ENCODE measurements around the gene RAB5A.
"Not testable (repeated sequence)": the region's sequence is repeated elsewhere in the genome, so short reads cannot be mapped to it uniquely, and the experiment has no call there.

Gene RAB5A, protein sequence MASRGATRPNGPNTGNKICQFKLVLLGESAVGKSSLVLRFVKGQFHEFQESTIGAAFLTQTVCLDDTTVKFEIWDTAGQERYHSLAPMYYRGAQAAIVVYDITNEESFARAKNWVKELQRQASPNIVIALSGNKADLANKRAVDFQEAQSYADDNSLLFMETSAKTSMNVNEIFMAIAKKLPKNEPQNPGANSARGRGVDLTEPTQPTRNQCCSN

GRCh38 chr3:19946832-19947548, at the start of gene RAB5A:
TSS of gene RAB5A (plus strand) at chr3:19947097. CDS start at chr3:19950899, 3,802 bp downstream.
- DNase-seq (ENCODE audit: low spot score), result peak; percentile 93

- no peak for DNase-seq (ENCODE audit: low spot score)
Observed at GRCh38 chr3:19898721-19899120, 48.2 kb upstream of the RAB5A start.

- no peak for DNase-seq (ENCODE audit: low spot score)
Observed at GRCh38 chr3:19899264-19899663, 47.6 kb upstream of the RAB5A start.

DNA sequence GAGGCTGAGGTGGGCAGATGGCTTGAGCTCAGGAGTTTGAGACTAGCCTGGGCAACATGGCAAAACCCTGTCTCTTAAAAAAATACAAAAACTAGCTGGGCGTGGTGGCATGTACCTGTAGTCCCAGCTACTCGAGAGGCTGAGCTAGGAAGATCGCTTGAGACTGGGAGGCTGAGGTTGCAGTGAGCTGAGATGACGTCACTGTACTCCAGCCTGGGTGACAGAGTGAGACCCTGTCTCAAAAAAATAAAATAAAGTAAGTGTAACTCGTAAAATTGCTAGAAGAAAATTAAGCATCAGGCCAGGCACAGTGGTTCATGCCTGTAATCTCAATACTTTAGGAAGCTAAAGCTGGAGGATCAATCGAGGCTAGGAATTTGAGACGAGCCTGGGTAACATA, 47.1 kb upstream of the RAB5A start:
- not testable (repeated sequence) for DNase-seq (ENCODE audit: low spot score)

DNA sequence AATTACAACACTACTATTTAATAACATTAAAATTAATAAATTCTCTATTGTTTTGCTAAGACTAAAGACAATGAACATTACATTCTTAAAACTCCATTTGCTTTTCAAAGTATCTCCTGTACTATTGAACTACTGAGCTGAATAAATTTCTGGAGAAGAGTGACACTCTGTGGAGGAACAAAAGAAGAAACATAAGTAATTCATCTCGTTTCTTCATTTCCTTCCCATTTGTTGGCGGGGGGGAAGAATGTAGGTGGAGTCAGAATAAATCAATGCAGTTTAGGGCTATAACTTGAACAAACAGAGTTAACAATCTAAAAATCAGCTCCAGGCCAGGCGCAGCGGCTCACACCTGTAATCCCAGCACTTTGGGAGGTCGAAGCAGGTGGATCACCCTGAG, 45.6 kb upstream of the RAB5A start:
- no peak for DNase-seq (ENCODE audit: low spot score)

- no peak for DNase-seq (ENCODE audit: low spot score)
Observed at GRCh38 chr3:19901918-19902317, 45.0 kb upstream of the RAB5A start.

GRCh38 chr3:19903649-19904048, 43.2 kb upstream of the RAB5A start:
- no peak for DNase-seq (ENCODE audit: low spot score)

DNA sequence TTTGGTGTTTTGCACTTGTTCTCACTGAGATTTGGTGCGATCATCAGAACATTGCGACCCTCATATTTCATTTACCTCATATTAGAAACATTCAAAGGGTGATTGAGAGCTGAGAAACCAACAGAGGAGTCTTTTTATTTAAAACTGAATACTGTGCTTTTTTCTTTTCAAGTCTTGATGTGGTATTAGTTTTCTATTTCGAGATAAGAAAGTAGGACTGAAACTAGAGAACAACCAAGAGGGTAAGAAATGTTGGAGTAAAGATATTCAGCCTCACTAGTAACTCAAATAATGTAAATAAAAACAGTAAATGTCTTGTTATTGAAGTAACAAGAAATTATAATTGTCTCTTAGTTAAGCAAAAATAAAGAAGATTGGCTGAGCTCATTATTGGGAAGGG, 39.4 kb upstream of the RAB5A start:
- DNase-seq (ENCODE audit: low spot score), result no peak

- no peak for DNase-seq (ENCODE audit: low spot score)
Observed at GRCh38 chr3:19911452-19911851, 35.4 kb upstream of the RAB5A start.

GRCh38 chr3:19917167-19917566, 29.7 kb upstream of the RAB5A start:
- no peak for DNase-seq (ENCODE audit: low spot score)

- no peak for DNase-seq (ENCODE audit: low spot score)
Observed at GRCh38 chr3:19920401-19921080, 26.4 kb upstream of the RAB5A start.

- DNase-seq (ENCODE audit: low spot score), result no peak
Observed at GRCh38 chr3:19931180-19931692, 15.7 kb upstream of the RAB5A start.

DNA sequence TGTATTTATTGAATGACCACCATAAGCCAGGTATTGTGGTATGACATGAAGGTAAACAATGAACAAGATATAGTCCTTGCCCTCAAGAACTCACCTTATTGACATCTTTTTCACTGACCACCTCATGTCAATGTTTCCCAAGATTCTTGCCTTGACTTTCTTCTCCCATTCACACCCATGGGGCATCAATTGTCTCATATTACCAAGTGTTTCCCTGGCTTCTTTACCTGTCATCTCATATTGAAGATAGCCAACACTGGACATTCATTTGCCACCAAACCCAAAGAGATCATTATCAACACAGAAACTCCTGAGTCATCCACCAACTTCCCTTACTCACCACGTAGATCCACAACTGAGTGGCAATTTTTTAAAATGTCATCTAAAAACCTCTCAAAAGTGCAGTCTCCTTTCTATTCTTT, 15.1 kb upstream of the RAB5A start:
- DNase-seq (ENCODE audit: low spot score), result no peak

DNA sequence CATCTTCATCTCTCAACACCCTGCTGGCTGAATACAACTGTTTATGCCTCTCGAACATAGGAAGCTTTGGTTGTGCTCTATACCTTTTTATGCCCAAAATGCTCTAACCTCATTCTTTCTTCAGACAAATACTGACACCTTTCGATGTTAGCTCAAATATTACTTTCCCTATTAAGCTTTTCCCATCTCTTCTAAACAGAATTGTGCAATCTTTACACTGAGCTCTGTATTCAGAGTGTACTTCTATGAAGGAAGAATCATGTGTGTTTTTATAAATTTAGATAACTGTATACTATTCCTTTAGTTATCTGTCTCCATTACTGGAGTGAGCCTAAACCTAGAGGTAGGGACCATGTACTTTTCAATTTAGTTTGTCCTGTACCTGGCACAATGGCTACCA, 14.5 kb upstream of the RAB5A start:
- no peak for DNase-seq (ENCODE audit: low spot score)

DNA sequence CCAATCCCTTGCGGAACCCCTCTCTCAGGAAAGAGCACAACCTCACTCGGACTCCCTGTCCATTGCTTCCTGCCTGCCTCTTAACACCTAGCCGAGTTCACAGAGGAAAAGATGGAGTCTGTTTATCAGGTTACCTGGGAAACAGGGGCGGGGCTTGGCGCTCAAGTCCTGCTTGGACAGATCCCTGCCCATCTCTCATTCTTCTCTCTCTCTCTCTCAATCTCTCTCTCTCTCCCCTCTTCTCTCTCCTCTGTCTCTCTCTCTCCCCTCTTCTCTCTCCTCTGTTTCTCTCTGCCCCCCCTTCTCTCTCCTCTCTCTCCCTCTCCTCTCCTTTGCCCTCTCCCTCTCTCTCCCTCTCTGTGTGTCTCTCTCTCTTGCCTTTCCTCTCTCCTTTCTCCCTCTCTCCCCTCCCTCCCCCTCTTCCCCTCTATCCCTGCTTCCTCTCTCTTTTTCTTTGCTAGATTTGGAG, 12.8 kb upstream of the RAB5A start, which contains the start of gene EFHB:
Gene EFHB (minus strand): TSS at position 120 of the 469 bp plus-strand sequence. CDS start 199 bp downstream, outside the sequence.
- no peak for DNase-seq (ENCODE audit: low spot score)

GRCh38 chr3:19937459-19938294, 9.2 kb upstream of the RAB5A start:
- no peak for DNase-seq (ENCODE audit: low spot score)

GRCh38 chr3:19938295-19938627, 8.6 kb upstream of the RAB5A start:
- no peak for DNase-seq (ENCODE audit: low spot score)

GRCh38 chr3:19940643-19941042, 6.3 kb upstream of the RAB5A start:
- DNase-seq (ENCODE audit: low spot score), result no peak

DNA sequence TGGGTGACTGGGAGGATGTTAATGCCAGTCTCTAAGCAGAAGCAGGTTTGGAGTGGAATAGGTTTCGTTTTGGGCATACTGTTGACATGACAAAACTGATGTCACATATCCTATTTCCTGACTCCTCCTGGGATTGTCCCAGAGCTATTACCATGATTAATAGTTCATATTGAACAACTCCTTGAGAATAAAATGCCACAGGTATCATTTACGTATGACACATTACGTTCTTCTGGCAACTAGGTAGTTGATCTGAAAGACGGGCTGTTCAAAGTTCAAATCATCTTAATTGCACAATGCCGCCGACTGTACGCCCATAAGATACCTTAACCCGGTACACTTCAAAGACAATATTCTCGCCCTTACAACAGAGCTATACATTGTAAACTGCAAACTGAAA, 1.4 kb upstream of the RAB5A start:
- DNase-seq (ENCODE audit: low spot score), result no peak

DNA sequence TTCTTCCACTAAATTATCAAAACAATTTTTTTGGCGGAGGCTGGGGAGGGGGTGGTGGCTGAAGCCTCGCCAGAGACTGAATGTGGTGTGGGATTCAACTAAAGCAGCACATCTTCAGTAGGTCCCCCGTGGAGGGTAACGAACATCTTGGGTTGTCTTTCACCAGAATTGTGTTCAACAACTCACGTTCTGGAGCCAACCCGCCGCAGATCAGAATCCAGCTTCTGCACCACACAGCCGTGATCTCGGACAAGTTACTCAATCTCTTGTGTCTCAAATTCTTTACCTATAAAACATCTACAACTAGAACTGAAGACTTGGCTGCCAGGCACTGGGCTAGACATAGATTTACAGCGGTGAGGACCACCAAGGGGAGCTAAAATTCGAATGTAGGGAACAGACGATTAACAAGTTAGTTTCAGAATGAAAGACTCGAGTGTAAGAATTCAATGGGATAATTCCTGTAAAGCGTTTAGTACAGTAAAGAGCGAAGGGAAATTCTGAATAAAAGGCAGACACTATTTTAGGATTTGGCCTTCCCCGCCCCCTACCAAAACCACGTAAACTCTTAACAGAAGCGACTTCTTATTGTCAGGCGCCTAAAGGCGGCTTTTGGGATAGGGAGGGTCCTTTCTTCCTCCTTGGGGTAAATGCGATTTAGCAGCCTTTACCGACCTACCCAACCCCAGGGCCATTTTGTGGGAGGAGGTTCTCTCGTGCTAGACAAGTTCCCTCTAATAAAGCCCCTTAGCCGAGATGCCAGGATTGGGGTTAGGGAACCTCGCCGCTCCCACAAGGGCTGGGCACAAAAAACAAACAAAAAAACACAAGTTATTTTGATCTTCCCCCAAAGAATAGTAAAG, 697 bp upstream of the RAB5A start:
- DNase-seq (ENCODE audit: low spot score), result no peak

Measured in germinal center (tissue), 1 donor.